Stimulated activated effector memory CD8-positive, alpha-beta T cell treated with anti-CD3 and anti-CD28 coated beads, Interleukin-12 subunit alpha, Interleukin-12 subunit beta, amount 100 ng/mL, for 72 hours (primary cell): Measurements from ENCODE around the gene ARHGAP42.
"Not testable (repeated sequence)": the region's sequence is repeated elsewhere in the genome, so short reads cannot be mapped to it uniquely, and the experiment has no call there.

Experiments used
- ATAC-seq: fragments of 150-1000 bp; cut with Tn5 transposase; 2 replicates; pipeline ENCODE4 v1.10.0; 2021
- DNase-seq, 2 donors: peaks; one replicate each; pipeline ENCODE4 v3.0.0; 2021 to 2022; ENCODE audit warnings: low spot score in 2 of 2
- H3K27ac Mint-ChIP-seq: one replicate; pipeline ENCODE4 v1.8.0; 2022; ENCODE audit warnings: mild to moderate bottlenecking, mixed read lengths
- H3K36me3 Mint-ChIP-seq: one replicate; pipeline ENCODE4 v1.8.0; 2022; ENCODE audit warnings: mild to moderate bottlenecking, mixed read lengths
- H3K4me1 Mint-ChIP-seq: one replicate; pipeline ENCODE4 v1.8.0; 2022; ENCODE audit warnings: mixed read lengths
- H3K4me3 Mint-ChIP-seq: one replicate; pipeline ENCODE4 v1.8.0; 2022; ENCODE audit warnings: mild to moderate bottlenecking, mixed read lengths
- H3K9me3 Mint-ChIP-seq: one replicate; pipeline ENCODE4 v1.8.0; 2022; ENCODE audit warnings: mixed read lengths

ARHGAP42 gene

DNA sequence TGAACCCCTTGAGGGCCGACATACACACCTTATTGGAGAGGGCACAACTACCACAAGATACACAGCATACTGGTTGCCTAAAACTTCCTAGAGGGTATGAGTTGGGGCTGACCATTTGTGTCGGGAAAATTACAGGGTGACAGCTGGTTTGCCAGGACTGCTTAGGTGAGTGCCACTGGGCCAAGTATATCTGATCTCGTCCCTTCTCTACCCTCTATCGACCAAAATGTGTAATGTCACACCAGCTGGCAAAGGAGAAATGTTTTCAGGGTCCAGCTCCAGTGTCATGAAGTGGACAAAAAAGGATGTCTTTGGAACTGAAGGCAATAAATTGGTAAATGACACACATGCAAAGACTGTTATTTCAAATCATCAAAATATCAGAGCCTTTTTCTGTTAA is 316.4 kb downstream of the ARHGAP42 start:
- Mint-ChIP-seq H3K4me3 (no peak overlapping the region), H3K4me1 (no peaks in the 10 kb centered on the region), H3K27ac (no peak overlapping the region), H3K9me3 (peaks cover 13% of the 10 kb centered on the region), H3K36me3 (no peaks in the 10 kb centered on the region)
- no peak for ATAC-seq
- no peak for DNase-seq

DNA sequence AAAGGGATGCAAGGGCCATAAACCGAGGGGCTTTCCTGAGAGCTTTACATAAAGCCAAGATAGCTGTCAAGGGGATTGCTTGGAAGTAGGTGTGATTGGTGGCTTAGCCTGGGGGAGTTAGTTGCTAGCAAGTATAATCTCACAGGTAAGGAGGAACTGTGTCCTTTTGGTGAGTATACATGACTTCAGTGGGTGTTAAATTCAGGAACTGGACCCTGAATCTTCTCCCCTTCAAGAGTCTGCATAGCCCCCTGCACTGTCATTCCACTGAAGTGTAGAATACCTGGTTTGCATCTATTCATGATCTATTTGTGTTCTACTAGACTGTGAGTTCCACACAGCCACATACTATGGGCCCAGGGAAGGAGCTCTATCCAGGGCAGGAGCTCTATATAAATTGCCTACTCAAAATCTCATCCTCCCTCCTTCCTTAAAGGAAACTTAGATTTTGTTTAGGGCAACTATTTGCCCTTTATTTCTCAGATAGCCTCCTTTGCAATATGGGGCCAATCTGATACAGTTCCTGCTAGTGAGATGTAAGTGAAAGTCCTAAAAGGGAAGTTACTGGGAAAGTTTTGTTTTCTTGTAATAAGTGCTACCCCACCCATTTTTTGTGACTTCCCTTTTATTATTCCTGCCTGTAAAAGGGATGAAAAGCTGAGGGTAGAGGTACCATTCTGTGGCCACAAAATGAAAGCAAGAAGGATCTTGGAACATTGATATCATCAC is 322.0 kb downstream of the ARHGAP42 start:
- H3K36me3 Mint-ChIP-seq, result no peaks in the 10 kb centered on the region
- H3K4me1 Mint-ChIP-seq, result no peaks in the 10 kb centered on the region
- no peak for DNase-seq
- no peak for ATAC-seq
- peaks cover 8% of the 10 kb centered on the region for H3K9me3 Mint-ChIP-seq
- no peak overlapping the region for H3K4me3 Mint-ChIP-seq
- no peak overlapping the region for H3K27ac Mint-ChIP-seq

DNA sequence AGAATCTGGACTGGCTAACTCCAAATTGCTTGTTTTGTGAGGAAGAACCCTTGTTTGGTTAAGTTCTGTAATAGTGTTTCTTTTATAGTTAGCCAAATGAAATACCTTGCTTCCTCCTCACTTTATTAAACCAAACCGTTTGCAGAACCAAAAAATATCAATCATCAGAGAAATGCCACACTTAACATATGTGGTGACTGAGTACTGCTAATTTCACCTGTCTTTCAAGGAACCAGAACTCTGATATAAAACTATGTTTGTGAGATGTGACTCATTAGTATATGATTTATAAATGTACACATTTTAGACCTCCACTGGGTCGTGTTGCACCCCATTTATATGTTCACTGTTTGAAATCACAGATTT is 322.6 kb downstream of the ARHGAP42 start:
- Mint-ChIP-seq H3K36me3 (no peaks in the 10 kb centered on the region), H3K4me1 (no peaks in the 10 kb centered on the region), H3K9me3 (peaks cover 8% of the 10 kb centered on the region), H3K27ac (no peak overlapping the region), H3K4me3 (no peak overlapping the region)
- ATAC-seq, result no peak
- no peak for DNase-seq

DNA sequence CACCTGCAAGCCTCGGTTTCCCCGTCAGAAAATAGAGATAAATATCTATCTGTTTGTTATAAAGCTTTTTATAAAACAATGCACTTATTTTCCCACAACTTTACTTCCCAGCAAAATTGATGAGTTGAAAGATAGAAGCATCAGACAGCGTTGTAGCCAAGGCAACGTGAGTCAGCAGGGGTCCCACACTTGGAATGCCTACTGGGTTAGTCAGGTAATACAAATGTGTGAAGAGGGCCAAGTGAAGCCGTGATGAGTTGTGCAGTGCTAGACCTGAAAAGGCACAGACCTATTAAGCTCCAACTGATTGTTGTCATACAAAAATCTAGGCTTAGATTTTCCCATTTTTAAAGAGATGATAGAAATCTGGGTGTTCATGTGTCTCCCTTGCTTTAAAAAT is 323.8 kb downstream of the ARHGAP42 start:
- H3K9me3 Mint-ChIP-seq, result peaks cover 12% of the 10 kb centered on the region
- no peak overlapping the region for H3K4me3 Mint-ChIP-seq
- no peak overlapping the region for H3K27ac Mint-ChIP-seq
- no peaks in the 10 kb centered on the region for H3K36me3 Mint-ChIP-seq
- DNase-seq (no peak), ATAC-seq (no peak)
- H3K4me1 Mint-ChIP-seq, result no peaks in the 10 kb centered on the region

DNA sequence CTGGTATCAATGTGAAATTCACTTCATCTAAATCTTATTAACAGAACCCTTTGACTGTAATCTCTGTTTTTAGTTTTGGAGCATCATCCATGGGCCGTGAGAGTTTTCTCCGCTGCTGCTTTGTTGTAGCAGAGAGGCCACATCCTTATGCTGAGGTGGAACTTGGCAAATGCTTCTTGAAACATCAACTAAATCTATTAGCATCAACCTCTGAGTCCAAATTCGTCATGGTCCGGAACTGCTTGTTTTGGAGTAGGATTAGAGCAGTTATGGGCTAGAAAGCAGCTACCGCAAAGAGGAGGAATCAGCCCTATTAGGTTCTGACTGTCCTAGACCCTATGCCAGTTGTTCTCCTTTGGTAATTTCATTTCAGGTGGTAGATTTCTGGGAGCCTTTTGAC is 324.8 kb downstream of the ARHGAP42 start:
- DNase-seq, result no peak
- Mint-ChIP-seq H3K4me3 (no peak overlapping the region), H3K4me1 (no peaks in the 10 kb centered on the region), H3K9me3 (peaks cover 12% of the 10 kb centered on the region), H3K36me3 (no peaks in the 10 kb centered on the region), H3K27ac (no peak overlapping the region)
- ATAC-seq, result no peak

DNA sequence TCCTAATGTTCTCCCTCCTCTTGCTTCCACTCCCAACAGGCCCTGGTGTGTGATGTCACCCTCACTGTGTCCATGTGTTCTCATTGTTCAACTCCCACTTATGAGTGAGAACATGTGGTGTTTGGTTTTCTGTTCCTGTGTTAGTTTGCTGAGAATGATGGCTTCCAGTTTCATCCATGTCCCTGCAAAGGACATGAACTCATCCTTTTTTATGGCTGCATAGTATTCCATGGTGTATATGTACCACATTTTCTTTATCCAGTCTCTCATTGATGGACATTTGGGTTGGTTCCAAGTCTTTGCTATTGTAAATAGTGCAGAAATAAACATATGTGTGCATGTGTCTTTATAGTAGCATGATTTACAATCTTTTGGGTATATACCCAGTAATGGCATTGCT is 326.6 kb downstream of the ARHGAP42 start:
- not testable (repeated sequence) for ATAC-seq, H3K27ac Mint-ChIP-seq, H3K4me1 Mint-ChIP-seq, DNase-seq, H3K4me3 Mint-ChIP-seq, H3K36me3 Mint-ChIP-seq
- H3K9me3 Mint-ChIP-seq, result peaks cover 12% of the 10 kb centered on the region

DNA sequence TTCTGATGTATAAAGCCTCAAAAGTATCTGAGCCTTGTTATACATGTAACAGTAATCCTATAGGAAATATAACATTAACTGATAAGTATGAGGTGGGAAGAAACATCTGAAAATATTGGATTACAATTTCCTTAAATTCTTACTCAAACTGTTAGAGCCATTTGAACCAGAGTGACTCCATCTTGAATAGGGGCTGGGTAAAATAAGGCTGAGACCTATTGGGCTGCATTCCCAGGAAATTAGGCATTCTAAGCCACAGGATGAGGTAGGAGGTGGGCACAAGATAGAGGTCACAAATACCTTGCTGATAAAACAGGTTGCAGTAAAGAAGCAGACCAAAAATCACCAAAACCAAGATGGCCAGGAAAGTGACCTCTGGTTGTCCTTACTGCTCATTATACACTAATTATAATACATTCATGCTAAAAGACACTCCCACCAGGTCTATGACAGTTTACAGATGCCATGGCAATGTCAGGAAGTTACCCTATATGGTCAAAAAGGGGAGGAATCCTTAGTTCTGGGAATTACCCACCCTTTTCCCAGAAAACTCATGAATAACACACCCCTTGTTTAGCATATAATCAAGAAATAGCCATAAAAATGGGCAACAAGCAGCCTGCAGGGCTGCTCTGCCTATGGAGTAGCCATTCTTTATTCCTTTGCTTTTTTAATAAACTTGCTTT is 327.7 kb downstream of the ARHGAP42 start:
- no peak for ATAC-seq
- peaks cover 12% of the 10 kb centered on the region for H3K9me3 Mint-ChIP-seq
- no peak overlapping the region for H3K4me3 Mint-ChIP-seq
- H3K27ac Mint-ChIP-seq, result no peak overlapping the region
- DNase-seq, result no peak
- H3K4me1 Mint-ChIP-seq, result no peaks in the 10 kb centered on the region
- no peaks in the 10 kb centered on the region for H3K36me3 Mint-ChIP-seq

DNA sequence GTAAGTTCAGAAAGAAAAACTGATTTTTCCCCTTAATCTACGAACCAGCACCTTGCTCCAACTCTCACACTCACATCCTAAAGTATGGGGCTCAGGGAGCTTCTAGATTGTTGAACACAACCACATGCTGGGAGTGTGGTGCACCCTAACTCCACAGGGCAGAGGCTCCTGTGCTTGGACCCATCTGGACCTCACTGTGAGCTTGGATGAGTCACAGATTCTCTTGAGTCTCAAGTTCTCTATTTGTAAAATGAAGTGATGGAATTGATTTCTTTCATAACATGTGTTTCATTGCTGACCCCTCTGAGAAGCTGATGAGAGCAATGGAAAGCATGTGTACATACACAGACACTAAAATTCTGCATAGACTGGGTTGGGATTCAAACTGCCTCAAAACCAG is 332.8 kb downstream of the ARHGAP42 start:
- H3K4me1 Mint-ChIP-seq, result no peaks in the 10 kb centered on the region
- no peaks in the 10 kb centered on the region for H3K36me3 Mint-ChIP-seq
- ATAC-seq, result no peak
- H3K4me3 Mint-ChIP-seq, result no peak overlapping the region
- no peak for DNase-seq
- H3K9me3 Mint-ChIP-seq, result peaks cover 4% of the 10 kb centered on the region
- H3K27ac Mint-ChIP-seq, result no peak overlapping the region

DNA sequence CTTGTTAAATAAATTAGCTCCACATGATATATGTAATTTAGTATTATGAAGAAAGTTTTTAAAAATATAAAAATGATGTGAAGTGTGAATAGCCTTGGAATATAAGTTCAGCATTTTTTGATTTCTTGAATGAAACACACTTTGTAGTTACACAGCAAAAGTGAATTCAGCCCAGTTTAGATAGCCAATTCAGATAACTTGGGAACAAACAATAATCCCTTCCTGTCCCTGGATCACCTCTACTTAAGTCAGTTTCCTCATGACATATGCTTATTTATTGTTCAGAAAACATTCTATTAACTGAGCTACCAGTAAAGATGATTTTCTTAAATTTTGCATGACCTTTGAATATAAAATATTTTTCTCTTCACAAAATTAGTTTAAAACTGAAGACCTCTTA is 335.2 kb downstream of the ARHGAP42 start:
- Mint-ChIP-seq H3K27ac (no peak overlapping the region), H3K9me3 (no peaks in the 10 kb centered on the region), H3K4me3 (no peak overlapping the region), H3K36me3 (no peaks in the 10 kb centered on the region), H3K4me1 (no peaks in the 10 kb centered on the region)
- no peak for DNase-seq
- ATAC-seq, result no peak

DNA sequence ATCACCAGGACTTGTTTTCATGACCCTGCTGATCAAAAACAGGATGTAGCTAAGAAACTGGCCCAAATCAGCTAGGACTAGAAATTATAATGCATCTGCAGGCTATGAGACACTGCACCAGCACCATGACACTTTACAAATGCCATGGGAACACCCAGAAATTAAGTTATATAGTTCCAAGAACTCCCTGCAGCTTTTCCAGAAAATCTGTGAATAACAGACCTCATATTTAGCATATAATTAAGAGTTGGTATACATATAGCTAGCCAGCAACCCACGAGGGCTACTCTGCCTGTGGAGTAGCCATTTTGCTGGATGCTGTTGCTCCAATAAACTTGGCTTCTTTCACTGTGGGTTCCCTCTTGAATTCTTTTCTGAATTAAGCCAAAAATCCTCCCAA is 341.6 kb downstream of the ARHGAP42 start:
- Mint-ChIP-seq H3K4me3 (no peak overlapping the region), H3K9me3 (peaks cover 4% of the 10 kb centered on the region), H3K4me1 (no peaks in the 10 kb centered on the region), H3K27ac (no peak overlapping the region), H3K36me3 (no peaks in the 10 kb centered on the region)
- ATAC-seq (no peak), DNase-seq (no peak)

DNA sequence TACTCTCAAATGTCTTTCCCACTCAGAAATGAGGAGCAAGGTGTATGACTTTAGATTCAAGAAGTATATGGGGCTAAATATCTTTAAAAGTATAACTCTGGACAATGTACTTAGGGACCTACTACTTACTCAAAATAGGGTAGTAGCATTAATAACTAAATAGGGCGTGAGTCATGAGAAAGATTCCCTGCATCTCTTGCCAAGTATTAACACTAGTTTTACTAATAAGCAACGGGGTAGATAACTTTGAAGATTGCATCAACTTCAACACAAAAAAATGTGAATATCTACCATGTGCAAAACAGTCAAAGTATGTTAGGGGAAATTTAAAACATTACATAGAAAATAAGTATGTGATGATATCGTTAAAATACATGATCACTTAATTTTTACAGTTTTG is 342.9 kb downstream of the ARHGAP42 start:
- peaks cover 4% of the 10 kb centered on the region for H3K9me3 Mint-ChIP-seq
- ATAC-seq, result no peak
- H3K27ac Mint-ChIP-seq, result no peak overlapping the region
- no peak overlapping the region for H3K4me3 Mint-ChIP-seq
- no peak for DNase-seq
- no peaks in the 10 kb centered on the region for H3K4me1 Mint-ChIP-seq
- no peaks in the 10 kb centered on the region for H3K36me3 Mint-ChIP-seq

DNA sequence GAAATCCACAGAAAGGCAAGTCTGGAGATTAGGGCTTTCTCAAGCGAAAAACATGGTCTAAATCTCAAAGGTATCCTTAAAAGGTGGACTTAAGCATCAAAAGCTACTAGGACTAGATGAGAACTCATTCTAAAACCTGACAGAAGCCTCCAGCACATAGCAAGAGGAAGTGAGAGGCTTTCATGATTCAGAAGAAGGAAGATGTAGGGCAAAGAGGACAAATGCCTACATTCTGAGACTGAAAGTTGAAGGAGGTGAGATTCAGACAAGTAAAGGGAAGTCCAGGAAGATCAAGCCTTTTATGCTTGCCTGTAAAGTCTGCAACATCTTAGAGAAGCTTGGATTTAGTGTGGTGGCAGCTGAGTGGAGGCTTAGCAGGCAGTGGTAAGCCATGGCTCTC is 343.6 kb downstream of the ARHGAP42 start:
- H3K27ac Mint-ChIP-seq, result no peak overlapping the region
- no peaks in the 10 kb centered on the region for H3K36me3 Mint-ChIP-seq
- H3K9me3 Mint-ChIP-seq, result peaks cover 4% of the 10 kb centered on the region
- DNase-seq (no peak), ATAC-seq (no peak)
- H3K4me3 Mint-ChIP-seq, result no peak overlapping the region
- H3K4me1 Mint-ChIP-seq, result no peaks in the 10 kb centered on the region

DNA sequence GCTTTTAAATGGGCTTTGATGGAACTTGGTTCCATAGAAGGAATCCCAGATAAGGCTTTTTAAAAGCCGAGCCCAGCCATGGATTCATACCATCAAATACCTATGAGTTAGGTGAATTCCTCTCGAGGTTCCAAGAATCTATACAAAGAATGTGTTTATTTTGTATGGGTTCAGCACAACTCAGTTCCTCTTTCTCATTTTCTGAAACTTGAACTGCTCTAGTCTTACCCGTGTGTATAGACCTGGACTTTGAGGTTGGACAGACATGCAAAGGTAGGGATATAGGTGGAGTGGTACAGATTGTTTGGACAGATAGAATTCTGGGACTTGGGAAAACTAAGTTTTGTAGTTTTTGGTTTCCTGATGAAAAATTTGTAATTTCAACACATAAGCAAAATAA is 344.6 kb downstream of the ARHGAP42 start:
- no peak for ATAC-seq
- H3K36me3 Mint-ChIP-seq, result no peaks in the 10 kb centered on the region
- peaks cover 4% of the 10 kb centered on the region for H3K9me3 Mint-ChIP-seq
- no peaks in the 10 kb centered on the region for H3K4me1 Mint-ChIP-seq
- H3K4me3 Mint-ChIP-seq, result no peak overlapping the region
- no peak for DNase-seq
- no peak overlapping the region for H3K27ac Mint-ChIP-seq

DNA sequence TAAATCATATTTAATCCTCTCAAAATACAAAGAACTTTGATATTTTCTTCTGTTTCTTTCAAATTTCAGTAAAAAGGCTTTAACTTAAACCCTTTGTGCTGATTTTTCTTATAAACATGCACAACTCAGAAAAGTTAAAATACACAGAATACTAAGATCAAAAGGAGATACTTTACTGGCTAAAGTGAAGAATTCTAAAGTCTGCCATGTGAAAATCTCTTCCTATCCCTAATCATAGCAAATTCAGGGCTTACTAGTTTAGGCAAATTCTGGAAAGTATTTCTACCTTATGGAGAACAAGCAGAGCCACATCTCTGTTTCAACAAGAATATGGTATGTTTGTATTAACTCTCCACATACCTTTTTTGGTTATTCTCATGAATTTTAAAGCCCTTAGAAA is 345.9 kb downstream of the ARHGAP42 start:
- Mint-ChIP-seq H3K4me3 (no peak overlapping the region), H3K27ac (no peak overlapping the region), H3K36me3 (no peaks in the 10 kb centered on the region), H3K9me3 (peaks cover 9% of the 10 kb centered on the region), H3K4me1 (no peaks in the 10 kb centered on the region)
- no peak for ATAC-seq
- DNase-seq, result no peak

DNA sequence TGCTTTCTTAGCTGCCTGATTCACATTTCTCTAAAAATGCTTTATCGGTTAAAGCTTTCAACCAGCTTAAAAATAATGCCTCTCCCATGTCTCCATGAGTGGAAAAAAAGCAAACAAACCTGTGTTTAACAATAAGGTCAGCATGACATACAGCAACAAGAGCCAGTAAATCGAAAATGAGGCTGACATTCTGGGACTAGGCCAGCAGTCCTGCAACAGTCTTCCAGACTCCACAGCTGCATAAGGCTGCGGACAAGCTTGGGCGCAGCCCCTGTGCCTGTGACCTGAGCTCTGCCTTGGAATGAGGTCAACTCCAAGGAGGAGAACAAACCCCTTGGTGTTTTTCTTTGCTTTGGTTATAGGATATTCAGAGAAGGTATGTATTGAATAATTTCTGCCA is 347.0 kb downstream of the ARHGAP42 start:
- Mint-ChIP-seq H3K36me3 (no peaks in the 10 kb centered on the region), H3K27ac (no peak overlapping the region), H3K4me1 (no peaks in the 10 kb centered on the region), H3K9me3 (peaks cover 9% of the 10 kb centered on the region), H3K4me3 (no peak overlapping the region)
- DNase-seq (no peak), ATAC-seq (no peak)

DNA sequence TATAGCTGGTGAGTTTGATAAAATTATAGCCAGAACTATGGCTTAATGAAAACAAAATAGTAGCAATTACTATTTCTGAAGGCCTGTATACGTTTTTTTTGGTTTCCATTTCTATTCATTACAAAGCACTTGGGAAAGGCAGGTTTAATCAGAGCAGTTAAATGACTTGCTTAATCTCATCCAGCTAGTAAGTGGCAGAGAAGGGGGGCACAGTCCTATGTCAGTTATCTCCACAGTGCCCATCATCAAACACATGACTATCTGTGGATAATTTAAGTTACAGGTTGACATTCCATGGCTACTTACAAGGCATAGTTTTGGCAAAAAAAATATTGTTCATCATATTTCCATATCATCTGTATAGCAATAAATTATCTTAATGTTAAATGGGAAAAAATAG is 348.8 kb downstream of the ARHGAP42 start:
- Mint-ChIP-seq H3K4me3 (no peak overlapping the region), H3K27ac (no peak overlapping the region), H3K9me3 (peaks cover 16% of the 10 kb centered on the region), H3K36me3 (no peaks in the 10 kb centered on the region), H3K4me1 (no peaks in the 10 kb centered on the region)
- ATAC-seq, result no peak
- DNase-seq, result no peak
